ENCODE measurements around the gene TSSK3.
"Not testable (repeated sequence)": the region's sequence is repeated elsewhere in the genome, so short reads cannot be mapped to it uniquely, and the experiment has no call there.

TSSK3 gene

DNA sequence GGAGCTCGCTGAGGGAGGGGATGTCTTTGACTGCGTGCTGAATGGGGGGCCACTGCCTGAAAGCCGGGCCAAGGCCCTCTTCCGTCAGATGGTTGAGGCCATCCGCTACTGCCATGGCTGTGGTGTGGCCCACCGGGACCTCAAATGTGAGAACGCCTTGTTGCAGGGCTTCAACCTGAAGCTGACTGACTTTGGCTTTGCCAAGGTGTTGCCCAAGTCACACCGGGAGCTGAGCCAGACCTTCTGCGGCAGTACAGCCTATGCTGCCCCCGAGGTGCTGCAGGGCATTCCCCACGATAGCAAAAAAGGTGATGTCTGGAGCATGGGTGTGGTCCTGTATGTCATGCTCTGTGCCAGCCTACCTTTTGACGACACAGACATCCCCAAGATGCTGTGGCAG lies 1.4 kb downstream of the TSSK3 start:
- DNase-seq (ENCODE audit: low read depth) = no peak

GRCh38 chr1:32364836-32365235 lies 2.5 kb downstream of the TSSK3 start:
- no peak for DNase-seq (ENCODE audit: low read depth)

GRCh38 chr1:32365445-32365844 lies 3.1 kb downstream of the TSSK3 start:
- no peak for DNase-seq (ENCODE audit: low read depth)

DNA sequence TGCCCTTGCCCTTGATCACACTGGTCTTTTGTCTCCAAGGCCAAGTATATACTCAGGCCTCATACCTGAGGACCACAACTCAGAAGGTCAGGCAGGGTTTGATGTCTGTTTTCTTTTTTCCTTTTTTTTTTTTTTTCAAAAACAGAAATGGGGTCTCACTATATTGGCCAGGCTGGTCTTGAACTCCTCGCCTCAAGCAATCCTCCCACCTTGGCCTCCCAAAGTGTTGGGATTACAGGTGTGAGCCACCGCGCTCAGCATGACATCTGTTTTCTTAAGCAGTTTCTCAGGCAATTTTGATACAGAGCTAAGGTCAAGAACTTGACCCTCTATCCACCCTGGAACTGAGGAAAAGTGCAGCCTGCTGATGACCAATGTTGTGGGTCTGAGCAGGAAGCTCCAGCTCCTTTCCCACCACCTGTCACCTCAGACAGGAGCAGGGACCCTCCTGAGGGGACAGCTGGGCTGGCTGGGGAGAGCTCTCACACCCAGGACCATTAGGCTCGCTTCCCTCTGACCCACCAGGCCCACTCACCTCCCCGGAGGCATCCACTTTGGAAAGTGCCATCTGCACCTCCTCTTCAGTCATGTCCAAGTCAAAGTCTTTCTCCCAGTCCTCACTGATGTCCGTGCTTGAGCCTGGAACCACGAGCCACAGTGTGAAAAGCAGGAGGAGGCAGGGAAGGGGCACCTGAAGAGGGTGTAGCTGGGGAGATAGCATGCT lies 5.7 kb downstream of the TSSK3 start:
- no peak for DNase-seq (ENCODE audit: low read depth)

- DNase-seq (ENCODE audit: low read depth) = no peak
Measured at GRCh38 chr1:32372149-32372756, 9.9 kb downstream of the TSSK3 start.

GRCh38 chr1:32373996-32374592 lies 11.8 kb downstream of the TSSK3 start:
- no peak for DNase-seq (ENCODE audit: low read depth)

- DNase-seq (ENCODE audit: low read depth) = no peak
Measured at GRCh38 chr1:32376199-32376598, 13.9 kb downstream of the TSSK3 start.

GRCh38 chr1:32377541-32378220 lies 15.3 kb downstream of the TSSK3 start:
- DNase-seq (ENCODE audit: low read depth) = no peak

DNA sequence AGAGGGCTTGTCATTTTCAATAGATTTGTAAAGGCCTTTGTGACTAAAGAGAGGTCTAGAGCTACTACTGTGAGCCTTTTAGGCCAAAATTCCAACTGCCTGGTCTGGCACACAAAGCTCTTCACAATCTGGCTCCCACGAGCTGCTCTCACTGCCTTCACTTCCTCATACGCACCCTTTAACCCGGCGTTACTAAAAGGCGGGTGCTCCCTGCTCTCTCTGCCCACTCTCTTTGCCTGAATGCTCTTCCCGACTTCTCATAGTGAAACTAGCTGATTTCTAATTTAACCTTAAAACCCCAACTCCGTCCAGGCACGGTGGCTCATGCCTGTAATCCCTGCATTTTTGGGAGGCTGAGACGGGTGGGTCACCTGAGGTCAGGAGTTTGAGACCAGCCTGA lies 17.7 kb downstream of the TSSK3 start:
- DNase-seq (ENCODE audit: low read depth) = no peak

- no peak for DNase-seq (ENCODE audit: low read depth)
Measured at GRCh38 chr1:32386676-32387392, 24.5 kb downstream of the TSSK3 start.

DNA sequence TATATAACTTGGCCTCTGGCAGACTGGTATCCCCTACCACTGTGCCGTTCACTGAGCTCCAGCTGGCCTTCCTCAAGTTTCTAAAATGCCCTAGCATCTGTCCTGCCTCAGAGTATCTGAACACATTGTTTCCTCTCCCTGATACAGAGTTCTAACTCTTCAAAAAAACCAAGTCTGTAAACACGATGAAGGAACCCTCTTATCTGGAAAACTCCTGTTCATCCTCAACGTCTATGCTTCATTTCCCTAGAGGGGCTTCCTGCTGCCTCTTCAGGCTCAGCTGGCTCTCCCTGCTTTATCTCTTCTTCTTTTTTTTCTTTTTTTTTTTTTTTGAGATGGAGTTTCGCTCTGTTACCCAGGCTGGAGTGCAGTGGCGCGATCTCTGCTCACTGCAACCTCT lies 26.3 kb downstream of the TSSK3 start:
- DNase-seq (ENCODE audit: low read depth) = no peak

- DNase-seq (ENCODE audit: low read depth) = no peak
Measured at GRCh38 chr1:32390904-32391870, 28.8 kb downstream of the TSSK3 start.

DNA sequence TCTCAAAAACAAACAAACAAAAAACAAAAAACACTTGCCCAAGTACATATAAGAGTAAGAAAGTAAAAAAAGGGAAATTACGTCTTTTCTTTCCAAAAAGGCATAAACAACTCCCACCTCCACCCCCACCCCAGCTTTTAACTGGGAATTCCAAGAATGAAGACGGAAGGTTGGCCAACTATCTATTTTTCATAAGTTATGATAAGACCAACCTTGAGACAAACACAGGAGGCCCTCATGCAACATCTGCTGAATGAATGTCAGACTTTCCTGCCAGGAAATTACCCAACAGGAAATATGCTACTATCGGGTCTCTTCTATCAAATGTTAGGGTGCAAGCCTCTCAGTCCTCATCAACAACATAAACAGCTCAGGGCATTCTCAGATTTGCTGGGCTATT lies 30.0 kb downstream of the TSSK3 start:
- peak; percentile 83 for DNase-seq (ENCODE audit: low read depth)

DNA sequence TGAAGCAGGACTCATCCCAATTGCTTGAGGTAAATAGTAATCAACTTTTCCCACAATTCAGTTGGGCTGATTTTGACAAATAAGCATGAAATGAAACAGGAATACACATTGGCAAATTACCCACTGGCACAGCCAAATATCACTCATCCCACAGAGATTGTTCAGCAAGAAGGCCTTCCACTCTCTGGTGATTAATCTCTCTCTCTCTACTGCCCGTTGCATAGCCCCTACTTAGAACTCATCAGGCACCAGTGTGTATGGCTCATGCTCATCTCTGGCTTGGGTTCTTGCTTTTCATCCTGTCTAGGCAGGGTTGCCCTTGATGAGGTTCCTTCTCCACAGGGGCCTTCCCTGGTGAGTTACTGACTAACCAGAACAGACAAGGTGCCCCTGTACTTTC lies 30.8 kb downstream of the TSSK3 start:
- DNase-seq (ENCODE audit: low read depth) = peak; percentile 57

DNA sequence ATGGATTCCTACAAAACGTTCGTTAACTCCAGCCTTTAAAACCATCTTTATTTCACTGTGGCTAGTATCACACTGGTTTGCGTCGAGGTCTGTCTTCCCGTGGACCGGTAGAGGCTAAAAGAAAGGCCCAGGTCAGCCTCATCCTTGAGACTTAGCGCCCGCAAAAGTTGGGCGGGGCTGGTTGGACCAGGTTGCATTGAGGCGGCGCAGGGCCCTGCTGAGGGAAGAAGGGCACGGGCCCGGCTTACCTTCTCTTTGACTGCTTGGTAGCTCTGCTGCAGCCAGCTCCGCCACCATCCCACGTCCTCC lies 31.4 kb downstream of the TSSK3 start:
- peak; percentile 56 for DNase-seq (ENCODE audit: low read depth)

GRCh38 chr1:32394141-32394889 lies 32.0 kb downstream of the TSSK3 start, which contains the start of gene BSDC1:
Gene BSDC1, minus strand, starts transcription at chr1:32394441. Its CDS starts 27 bp downstream, at chr1:32394414.
- peak; percentile 98 for DNase-seq (ENCODE audit: low read depth)

GRCh38 chr1:32394890-32395432 lies 32.6 kb downstream of the TSSK3 start:
- DNase-seq (ENCODE audit: low read depth) = peak; percentile 31

GRCh38 chr1:32396524-32396923 lies 34.2 kb downstream of the TSSK3 start:
- not testable (repeated sequence) for DNase-seq (ENCODE audit: low read depth)

DNA sequence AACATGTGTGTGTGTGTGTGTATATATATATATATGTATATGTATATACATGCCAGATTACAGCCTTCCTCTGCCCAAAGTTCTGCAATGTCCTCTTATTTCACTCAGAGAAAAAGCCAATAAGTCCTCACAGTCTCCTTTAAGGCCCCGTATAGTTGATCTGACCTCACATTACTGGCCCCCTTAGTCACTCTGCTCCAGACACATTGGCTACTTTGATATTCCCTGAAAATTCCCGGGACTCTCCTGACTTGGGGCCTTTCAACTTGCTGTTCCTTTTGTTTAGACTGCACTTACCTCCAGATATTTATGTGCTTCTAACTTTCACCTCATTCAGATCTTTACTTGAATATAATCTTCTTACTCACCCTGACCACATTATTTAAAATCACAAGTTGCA lies 36.1 kb downstream of the TSSK3 start:
- peak; percentile 38 for DNase-seq (ENCODE audit: low read depth)

- no peak for DNase-seq (ENCODE audit: low read depth)
Measured at GRCh38 chr1:32399843-32400242, 37.5 kb downstream of the TSSK3 start.
